ENCODE measurements around the gene EXTL1. TPM values are rescaled to one million over a fixed set of nuclear protein-coding genes. Genes with fewer than 3 reads are reported as not detected.

The EXTL1 gene
- polyA plus RNA-seq, 1 donor = 0.82 TPM

- no CpG with 5 or more reads among the region's 2 CpGs for whole genome bisulfite sequencing (ENCODE audit: insufficient coverage, low lambda C conversion rate)
- H3K27ac ChIP-seq (ENCODE audit: low read length) = no peak overlapping the region
- peaks cover 10% of the 10 kb centered on the region for H3K4me1 ChIP-seq (ENCODE audit: control insufficient read depth, insufficient read depth, low read length)
These were observed 35.6 kb downstream of the EXTL1 start for GRCh38 chr1:26057189-26057588.

GRCh38 chr1:26058052-26058595 is 36.5 kb downstream of the EXTL1 start:
- H3K36me3 ChIP-seq (ENCODE audit: control insufficient read depth, insufficient read depth, low read length) = no peaks in the 10 kb centered on the region
- H3K27me3 ChIP-seq (ENCODE audit: control insufficient read depth, insufficient read depth, low read length) = no peaks in the 10 kb centered on the region
- no peak for DNase-seq
- H3K4me3 ChIP-seq (ENCODE audit: low read length) = no peak overlapping the region
- peaks cover 10% of the 10 kb centered on the region for H3K4me1 ChIP-seq (ENCODE audit: control insufficient read depth, insufficient read depth, low read length)
- no peaks in the 10 kb centered on the region for H3K9me3 ChIP-seq (ENCODE audit: control insufficient read depth, low read depth, low read length)
- no CpG with 5 or more reads among the region's 5 CpGs for WGBS (ENCODE audit: insufficient coverage, low lambda C conversion rate)
- no peak overlapping the region for H3K27ac ChIP-seq (ENCODE audit: low read length)

More at GRCh38 chr1:26057189-26057588, 35.6 kb downstream of the EXTL1 start:
- Histone ChIP-seq H3K9me3 (ENCODE audit: control insufficient read depth, low read depth, low read length) (no peaks in the 10 kb centered on the region), H3K36me3 (ENCODE audit: control insufficient read depth, insufficient read depth, low read length) (no peaks in the 10 kb centered on the region), H3K4me3 (ENCODE audit: low read length) (no peak overlapping the region), H3K27me3 (ENCODE audit: control insufficient read depth, insufficient read depth, low read length) (no peaks in the 10 kb centered on the region)
- DNase-seq = no peak

GRCh38 chr1:26059906-26060305 is 38.3 kb downstream of the EXTL1 start:
- Histone ChIP-seq H3K27me3 (ENCODE audit: control insufficient read depth, insufficient read depth, low read length) (no peaks in the 10 kb centered on the region), H3K36me3 (ENCODE audit: control insufficient read depth, insufficient read depth, low read length) (no peaks in the 10 kb centered on the region), H3K9me3 (ENCODE audit: control insufficient read depth, low read depth, low read length) (no peaks in the 10 kb centered on the region), H3K4me3 (ENCODE audit: low read length) (no peak overlapping the region), H3K4me1 (ENCODE audit: control insufficient read depth, insufficient read depth, low read length) (peaks cover 6% of the 10 kb centered on the region), H3K27ac (ENCODE audit: low read length) (no peak overlapping the region)
- WGBS (ENCODE audit: insufficient coverage, low lambda C conversion rate) = no CpG with 5 or more reads among the region's 7 CpGs
- no peak for DNase-seq

- Histone ChIP-seq H3K9me3 (ENCODE audit: control insufficient read depth, low read depth, low read length) (no peaks in the 10 kb centered on the region), H3K4me3 (ENCODE audit: low read length) (no peak overlapping the region), H3K27ac (ENCODE audit: low read length) (no peak overlapping the region), H3K27me3 (ENCODE audit: control insufficient read depth, insufficient read depth, low read length) (no peaks in the 10 kb centered on the region), H3K4me1 (ENCODE audit: control insufficient read depth, insufficient read depth, low read length) (peaks cover 4% of the 10 kb centered on the region), H3K36me3 (ENCODE audit: control insufficient read depth, insufficient read depth, low read length) (no peaks in the 10 kb centered on the region)
- no CpG with 5 or more reads among the region's 12 CpGs for WGBS (ENCODE audit: insufficient coverage, low lambda C conversion rate)
- no peak for DNase-seq
These were observed 39.4 kb downstream of the EXTL1 start for GRCh38 chr1:26060832-26061574.

- Histone ChIP-seq H3K36me3 (ENCODE audit: control insufficient read depth, insufficient read depth, low read length) (no peaks in the 10 kb centered on the region), H3K4me1 (ENCODE audit: control insufficient read depth, insufficient read depth, low read length) (peaks cover 11% of the 10 kb centered on the region), H3K27me3 (ENCODE audit: control insufficient read depth, insufficient read depth, low read length) (no peaks in the 10 kb centered on the region), H3K4me3 (ENCODE audit: low read length) (no peak overlapping the region), H3K27ac (ENCODE audit: low read length) (no peak overlapping the region), H3K9me3 (ENCODE audit: control insufficient read depth, low read depth, low read length) (no peaks in the 10 kb centered on the region)
- no CpG with 5 or more reads among the region's 3 CpGs for WGBS (ENCODE audit: insufficient coverage, low lambda C conversion rate)
- DNase-seq = peak in 1 of 2 donors; percentile 36
These were observed 43.0 kb downstream of the EXTL1 start for GRCh38 chr1:26064553-26064952.

- Histone ChIP-seq H3K4me3 (ENCODE audit: low read length) (no peak overlapping the region), H3K4me1 (ENCODE audit: control insufficient read depth, insufficient read depth, low read length) (peaks cover 11% of the 10 kb centered on the region), H3K36me3 (ENCODE audit: control insufficient read depth, insufficient read depth, low read length) (no peaks in the 10 kb centered on the region), H3K27me3 (ENCODE audit: control insufficient read depth, insufficient read depth, low read length) (no peaks in the 10 kb centered on the region), H3K27ac (ENCODE audit: low read length) (no peak overlapping the region), H3K9me3 (ENCODE audit: control insufficient read depth, low read depth, low read length) (no peaks in the 10 kb centered on the region)
- no peak for DNase-seq
- WGBS (ENCODE audit: insufficient coverage, low lambda C conversion rate) = no CpG with 5 or more reads among the region's 15 CpGs
These were observed 44.6 kb downstream of the EXTL1 start for GRCh38 chr1:26066160-26066559.

GRCh38 chr1:26066857-26067256 is 45.3 kb downstream of the EXTL1 start:
- no peaks in the 10 kb centered on the region for H3K9me3 ChIP-seq (ENCODE audit: control insufficient read depth, low read depth, low read length)
- H3K4me1 ChIP-seq (ENCODE audit: control insufficient read depth, insufficient read depth, low read length) = peaks cover 11% of the 10 kb centered on the region
- no CpG with 5 or more reads among the region's 4 CpGs for WGBS (ENCODE audit: insufficient coverage, low lambda C conversion rate)
- DNase-seq = no peak
- no peak overlapping the region for H3K27ac ChIP-seq (ENCODE audit: low read length)
- H3K36me3 ChIP-seq (ENCODE audit: control insufficient read depth, insufficient read depth, low read length) = no peaks in the 10 kb centered on the region
- no peaks in the 10 kb centered on the region for H3K27me3 ChIP-seq (ENCODE audit: control insufficient read depth, insufficient read depth, low read length)
- no peak overlapping the region for H3K4me3 ChIP-seq (ENCODE audit: low read length)

GRCh38 chr1:26067432-26067911 is 45.9 kb downstream of the EXTL1 start, which contains the start of gene TRIM63:
TSS of gene TRIM63 (minus strand) at chr1:26067630. CDS start at chr1:26067494, 136 bp downstream.
- no peak within 1 kb of the TSS for H3K4me3 ChIP-seq (ENCODE audit: low read length)
- H3K36me3 ChIP-seq (ENCODE audit: control insufficient read depth, insufficient read depth, low read length) = no peaks in the 10 kb centered on the region
- H3K27ac ChIP-seq (ENCODE audit: low read length) = no peak within 1 kb of the TSS
- no peaks in the 10 kb centered on the region for H3K9me3 ChIP-seq (ENCODE audit: control insufficient read depth, low read depth, low read length)
- H3K4me1 ChIP-seq (ENCODE audit: control insufficient read depth, insufficient read depth, low read length) = peaks cover 12% of the 10 kb centered on the region
- DNase-seq = no peak
- no peaks in the 10 kb centered on the region for H3K27me3 ChIP-seq (ENCODE audit: control insufficient read depth, insufficient read depth, low read length)
- WGBS (ENCODE audit: insufficient coverage, low lambda C conversion rate) = no CpG with 5 or more reads among the region's 9 CpGs

- no peaks in the 10 kb centered on the region for H3K36me3 ChIP-seq (ENCODE audit: control insufficient read depth, insufficient read depth, low read length)
- H3K4me3 ChIP-seq (ENCODE audit: low read length) = no peak overlapping the region
- H3K27me3 ChIP-seq (ENCODE audit: control insufficient read depth, insufficient read depth, low read length) = no peaks in the 10 kb centered on the region
- H3K4me1 ChIP-seq (ENCODE audit: control insufficient read depth, insufficient read depth, low read length) = peaks cover 13% of the 10 kb centered on the region
- no peaks in the 10 kb centered on the region for H3K9me3 ChIP-seq (ENCODE audit: control insufficient read depth, low read depth, low read length)
- no peak overlapping the region for H3K27ac ChIP-seq (ENCODE audit: low read length)
- DNase-seq = no peak
- no CpG with 5 or more reads among the region's 1 CpG for whole genome bisulfite sequencing (ENCODE audit: insufficient coverage, low lambda C conversion rate)
These were observed 48.3 kb downstream of the EXTL1 start for GRCh38 chr1:26069941-26070295.

- Histone ChIP-seq H3K27me3 (ENCODE audit: control insufficient read depth, insufficient read depth, low read length) (no peaks in the 10 kb centered on the region), H3K27ac (ENCODE audit: low read length) (no peak overlapping the region), H3K4me3 (ENCODE audit: low read length) (no peak overlapping the region), H3K4me1 (ENCODE audit: control insufficient read depth, insufficient read depth, low read length) (peaks cover 14% of the 10 kb centered on the region), H3K36me3 (ENCODE audit: control insufficient read depth, insufficient read depth, low read length) (no peaks in the 10 kb centered on the region), H3K9me3 (ENCODE audit: control insufficient read depth, low read depth, low read length) (no peaks in the 10 kb centered on the region)
- DNase-seq = no peak
- WGBS (ENCODE audit: insufficient coverage, low lambda C conversion rate) = 100% methylated on average over 1 of the region's 4 CpGs
These were observed 48.9 kb downstream of the EXTL1 start for GRCh38 chr1:26070296-26070962.

Data from large intestine (tissue), 3 donors.